OCI-LY1 (cell line): Measurements from ENCODE around the gene CD38.

Source experiments
- H2AFZ ChIP-seq: fragments of 200-600 bp; sonication (generic), shearing (Covaris generic); 2 replicates; pipeline ENCODE4 v1.6.0; 2014; ENCODE audit warnings: antibody characterized with exemption, mild to moderate bottlenecking, low read length
- H3F3A ChIP-seq: fragments of 200-600 bp; sonication (generic), shearing (Covaris generic); 2 replicates; pipeline ENCODE4 v1.6.0; 2014; ENCODE audit warnings: mild to moderate bottlenecking, antibody characterized with exemption, low read length, moderate library complexity; ENCODE audit not compliant: insufficient read depth
- H3K27ac ChIP-seq: fragments of 200-600 bp; sonication (generic); 2 replicates; pipeline ENCODE4 v1.5.1; 2014; ENCODE audit warnings: low read length, mixed run types, mild to moderate bottlenecking, low read depth; ENCODE audit not compliant: poor library complexity, severe bottlenecking
- H3K27me3 ChIP-seq: fragments of 200-600 bp; sonication (generic); 2 replicates; pipeline ENCODE4 v1.6.0; 2014; ENCODE audit warnings: antibody characterized with exemption, mild to moderate bottlenecking, low read length, moderate library complexity; ENCODE audit not compliant: insufficient read depth
- H3K36me3 ChIP-seq: fragments of 200-600 bp; sonication (generic); 2 replicates; pipeline ENCODE4 v1.6.1; 2014; ENCODE audit warnings: mild to moderate bottlenecking, antibody characterized with exemption, low read length, moderate library complexity, mixed read lengths; ENCODE audit not compliant: insufficient read depth
- H3K4me1 ChIP-seq: fragments of 200-600 bp; sonication (generic); 2 replicates; pipeline ENCODE4 v1.5.1; 2014; ENCODE audit warnings: mild to moderate bottlenecking, low read length, moderate library complexity; ENCODE audit not compliant: insufficient read depth, severe bottlenecking
- H3K4me2 ChIP-seq: fragments of 200-600 bp; sonication (generic), shearing (Covaris generic); 2 replicates; pipeline ENCODE4 v1.6.1; 2014; ENCODE audit warnings: low read length
- H3K4me3 ChIP-seq: fragments of 200-600 bp; sonication (generic); 2 replicates; pipeline ENCODE4 v1.5.1; 2014; ENCODE audit warnings: low read length, low read depth, mild to moderate bottlenecking, mixed read lengths; ENCODE audit not compliant: poor library complexity, severe bottlenecking
- H3K79me2 ChIP-seq: fragments of 200-600 bp; shearing (Covaris generic); 2 replicates; pipeline ENCODE4 v1.6.1; 2016; ENCODE audit warnings: mixed run types, low read length, mixed read lengths; ENCODE audit not compliant: insufficient read depth
- H3K9ac ChIP-seq: fragments of 200-600 bp; sonication (generic), shearing (Covaris generic); 2 replicates; pipeline ENCODE4 v1.6.1; 2014; ENCODE audit warnings: mild to moderate bottlenecking, low read length, mixed read lengths
- H3K9me2 ChIP-seq: fragments of 200-600 bp; sonication (generic), shearing (Covaris generic); 2 replicates; pipeline ENCODE4 v1.6.1; 2014; ENCODE audit warnings: low read depth, mild to moderate bottlenecking, low read length, mixed read lengths
- H3K9me3 ChIP-seq: fragments of 200-600 bp; shearing (Covaris generic); 2 replicates; pipeline ENCODE4 v1.6.1; 2014; ENCODE audit warnings: low read length, mixed read lengths
- H4K20me1 ChIP-seq: fragments of 200-600 bp; sonication (generic), shearing (Covaris generic); 2 replicates; pipeline ENCODE4 v1.6.0; 2016; ENCODE audit warnings: mild to moderate bottlenecking, low read length; ENCODE audit not compliant: insufficient read depth
- CTCF ChIP-seq: fragments of 200-600 bp; sonication (generic), shearing (Covaris generic); IDR thresholded peaks from 2 replicates; pipeline ENCODE4 v1.5.1; 2017; ENCODE audit warnings: mild to moderate bottlenecking, antibody characterized with exemption, low read length, moderate library complexity, mixed read lengths
- EZH2 ChIP-seq: fragments of 200-600 bp; sonication (generic), shearing (Covaris generic); IDR thresholded peaks from 2 replicates; pipeline ENCODE4 v1.8.0; 2017; ENCODE audit warnings: borderline replicate concordance, mixed run types, mild to moderate bottlenecking, antibody characterized with exemption, low read length, moderate library complexity, mixed read lengths

The CD38 gene

GRCh38 chr4:15894921-15895916 lies 117.1 kb downstream of the CD38 start:
- no peaks in the 10 kb centered on the region for H3K4me1 ChIP-seq

GRCh38 chr4:15897577-15897976 lies 119.4 kb downstream of the CD38 start:
- H3K9ac ChIP-seq, result no peak overlapping the region
- H3K9me2 ChIP-seq, result no peaks in the 10 kb centered on the region
- no peaks in the 10 kb centered on the region for H3K4me1 ChIP-seq
- no peaks in the 10 kb centered on the region for H4K20me1 ChIP-seq
- H3K9me3 ChIP-seq, result no peaks in the 10 kb centered on the region
- no peak overlapping the region for H3K4me2 ChIP-seq
- no peak for TF ChIP-seq CTCF
- H3K27ac ChIP-seq, result no peak overlapping the region
- no peaks in the 10 kb centered on the region for H3F3A ChIP-seq
- H3K4me3 ChIP-seq, result no peak overlapping the region
- H3K36me3 ChIP-seq, result no peaks in the 10 kb centered on the region
- no peaks in the 10 kb centered on the region for H3K79me2 ChIP-seq
- no peaks in the 10 kb centered on the region for H3K27me3 ChIP-seq
- no peak overlapping the region for H2AFZ ChIP-seq

More at GRCh38 chr4:15894921-15895916, 117.1 kb downstream of the CD38 start:
- Histone ChIP-seq H3K36me3 (no peaks in the 10 kb centered on the region), H3F3A (no peaks in the 10 kb centered on the region), H3K27me3 (no peaks in the 10 kb centered on the region), H3K9me3 (no peaks in the 10 kb centered on the region), H3K4me3 (no peak overlapping the region), H3K9ac (no peak overlapping the region), H4K20me1 (no peaks in the 10 kb centered on the region), H3K79me2 (no peaks in the 10 kb centered on the region), H3K9me2 (no peaks in the 10 kb centered on the region), H3K27ac (no peak overlapping the region), H3K4me2 (no peak overlapping the region), H2AFZ (no peak overlapping the region)
- TF ChIP-seq CTCF (no peak), EZH2 (no peak)

- no peaks in the 10 kb centered on the region for H3K4me1 ChIP-seq
- no peaks in the 10 kb centered on the region for H3F3A ChIP-seq
- no peak overlapping the region for H3K27ac ChIP-seq
- H4K20me1 ChIP-seq, result no peaks in the 10 kb centered on the region
- no peak overlapping the region for H3K4me3 ChIP-seq
- TF ChIP-seq EZH2 (no peak), CTCF (no peak)
- H3K9me2 ChIP-seq, result no peaks in the 10 kb centered on the region
- no peaks in the 10 kb centered on the region for H3K79me2 ChIP-seq
- no peaks in the 10 kb centered on the region for H3K36me3 ChIP-seq
- no peak overlapping the region for H3K4me2 ChIP-seq
- no peak overlapping the region for H3K9ac ChIP-seq
- no peaks in the 10 kb centered on the region for H3K27me3 ChIP-seq
- no peaks in the 10 kb centered on the region for H3K9me3 ChIP-seq
- H2AFZ ChIP-seq, result no peak overlapping the region
Observed at GRCh38 chr4:15898902-15899301, 120.8 kb downstream of the CD38 start.
